ENCODE measurements around the gene NKX1-2. TPM values are rescaled to one million over a fixed set of nuclear protein-coding genes. Genes with fewer than 3 reads are reported as not detected.
A peak's percentile ranks its signal among the peaks of the same experiment; 100 is the strongest.

NKX1-2 gene
- total and polyA plus RNA-seq, 2 of the 8 experiments (the other 6 are each of a cell fraction or from before 2014, with no cell fraction given), result 12.7 to 34.9 TPM

GRCh38 chr10:124417895-124418725 is 31.7 kb downstream of the NKX1-2 start:
- Histone ChIP-seq H3K56ac (replicated peaks; ENCODE audit: insufficient read length, low read depth, low read length) (no peak overlapping the region), H3K4ac (replicated peaks; ENCODE audit: insufficient read length, low read depth, low read length) (no peak overlapping the region), H3K23me2 (ENCODE audit: low read depth, low read length) (peaks cover 7% of the 10 kb centered on the region; the same call in 1 of the 2 replicates), H4K5ac (ENCODE audit: insufficient read length, low read depth, low read length) (no peak overlapping the region), H3K9me3 (ENCODE audit: insufficient read depth in 2 of 2, low read depth in 1 of 2, low read length in 1 of 2) (no peaks in the 10 kb centered on the region), H4K20me1 (replicated peaks in 1 of 2; ENCODE audit: control insufficient read depth in 1 of 2, insufficient read depth in 2 of 2, low read length in 2 of 2) (peaks cover 0 to 5% of the 10 kb centered on the region in 2 experiments), H3K14ac (ENCODE audit: insufficient read length) (no peak overlapping the region), H3K18ac (ENCODE audit: extremely low read depth, low read length) (no peak overlapping the region; the same call in 1 of the 2 replicates), H2BK12ac (ENCODE audit: low read depth, low read length) (no peak overlapping the region), H3K27me3 (replicated peaks in 1 of 4; ENCODE audit: control insufficient read depth in 3 of 4, extremely low read depth in 1 of 4, insufficient read depth in 3 of 4, low read length in 3 of 4) (peaks cover 0 to 2% (median 0%) of the 10 kb centered on the region in 4 experiments; a peak in 1 of 7 replicates), H3K4me2 (ENCODE audit: insufficient read depth in 1 of 2, low read depth in 2 of 2, low read length in 2 of 2) (peak overlapping the region; percentile 56 to 80), H2AFZ (ENCODE audit: low read length) (no peak overlapping the region), H2BK5ac (ENCODE audit: low read depth, low read length) (no peak overlapping the region), H3K23ac (ENCODE audit: insufficient read length) (no peak overlapping the region), H3K79me2 (ENCODE audit: control insufficient read depth in 1 of 2, insufficient read depth in 2 of 2, low read length in 2 of 2) (peaks cover 2 to 43% of the 10 kb centered on the region in 2 experiments), H2BK15ac (ENCODE audit: low read length) (no peak overlapping the region), H3K27ac (ENCODE audit: low read depth, low read length) (no peak overlapping the region), H3K4me3 (ENCODE audit: extremely low read depth in 1 of 4, insufficient read depth in 2 of 4, low read depth in 3 of 4, low read length in 4 of 4) (peak overlapping the region; percentile 58 to 79 (median 62)), H4K91ac (replicated peaks; ENCODE audit: insufficient read length, low read length) (no peak overlapping the region), H2BK120ac (replicated peaks; ENCODE audit: low read depth, low read length) (no peak overlapping the region), H2AK5ac (ENCODE audit: low read depth, low read length) (no peak overlapping the region), H3K36me3 (ENCODE audit: control insufficient read depth in 2 of 4, insufficient read depth in 4 of 4, low read length in 3 of 4) (no peaks in the 10 kb centered on the region; a peak in 1 of 8 replicates), H4K8ac (ENCODE audit: extremely low read depth, insufficient read depth, low read length) (no peak overlapping the region), H3K4me1 (replicated peaks in 1 of 4; ENCODE audit: control insufficient read depth in 3 of 4, insufficient read depth in 4 of 4, low read length in 3 of 4) (peaks cover 2 to 5% (median 4%) of the 10 kb centered on the region in 4 experiments; a peak in 5 of 7 replicates), H3K79me1 (ENCODE audit: low read depth, low read length) (no peaks in the 10 kb centered on the region), H3K9ac (replicated peaks in 1 of 4; ENCODE audit: extremely low read depth in 1 of 4, low read depth in 3 of 4, low read length in 3 of 4) (peak overlapping the region in 1 of 4 experiments; percentile 35; a peak in 2 of 7 replicates), H2BK20ac (ENCODE audit: low read length) (no peak overlapping the region)
- POLR2A ChIA-PET (ENCODE audit: partially characterized antibody), result interaction anchor here (1.0 to 4.7 kb wide), 23 partner anchors 10 to 347 kb away, joined by 3 to 43 read pairs (median 5); partner anchors contain the start of genes LHPP and NKX1-2
- DNase-seq (ENCODE audit: low read depth in 1 of 2, low spot score in 2 of 2), result peak in 1 of 2 experiments; percentile 77
- TF ChIP-seq KDM4A (IDR thresholded peaks at IDR 0.05; ENCODE audit: low read depth, low read length, severe bottlenecking) (peak; percentile 53), PHF8 (conservative IDR thresholded peaks at IDR 0.05; ENCODE audit: low read depth, low read length) (peak; percentile 21; the same call in 1 of the 2 replicates), MAX (IDR thresholded peaks at IDR 0.05) (peak; percentile 22; the same call in 1 of the 2 replicates), ASH2L (IDR thresholded peaks at IDR 0.05; ENCODE audit: low read length) (peak; percentile 15), SP4 (IDR thresholded peaks at IDR 0.05; ENCODE audit: low read length) (no peak), USF2 (IDR thresholded peaks at IDR 0.05; ENCODE audit: low read length) (peak; percentile 11; the same call in 1 of the 2 replicates)
- CTCF ChIA-PET (ENCODE audit: partially characterized antibody), result interaction anchor here (0.5 to 4.3 kb wide), 13 partner anchors 9 to 751 kb away, joined by 3 to 20 read pairs (median 4); no protein-coding TSS in a partner anchor
- FAIRE-seq, result no peak
- 2% methylated on average over 34 of the region's 64 CpGs; no CpG with 5 or more reads in 1 of the 2 experiments for WGBS, 2 experiments (ENCODE audit: extremely low coverage in 1 of 2, insufficient coverage in 1 of 2, insufficient read length in 1 of 2, insufficient replicate concordance in 2 of 2, low coverage in 1 of 2, low lambda C conversion rate in 2 of 2, missing lambda C conversion rate in 1 of 2)

Data from H1 (cell line).